NT2/D1 (cell line): ENCODE measurements around the gene HAAO.

Source experiments
- SUZ12 ChIP-seq: IDR thresholded peaks from 2 replicates; pipeline ENCODE4 v1.6.1; 2011; ENCODE audit not compliant: insufficient read length, insufficient read depth; ENCODE audit errors: extremely low read depth
- YY1 ChIP-seq: IDR thresholded peaks from 2 replicates; pipeline ENCODE4 v1.6.1; 2011; ENCODE audit not compliant: insufficient read length, insufficient read depth

- TF ChIP-seq SUZ12 (no peak), YY1 (no peak)
These were observed 30.2 kb downstream of the HAAO start for GRCh38 chr2:42762155-42762554.
